Stimulated activated CD4-positive, alpha-beta T cell treated with anti-CD3 and anti-CD28 coated beads, TNF-alpha, amount 100 ng/mL, for 4 hours (primary cell): ENCODE results near the gene POLD1.
"Not testable (repeated sequence)": the region's sequence is repeated elsewhere in the genome, so short reads cannot be mapped to it uniquely, and the experiment has no call there.

Source experiments
- DNase-seq, 3 experiments: peaks; one replicate each; pipeline ENCODE4 v3.0.0-alpha.2; 2020; ENCODE audit warnings: low read depth in 3 of 3

Gene POLD1

DNA sequence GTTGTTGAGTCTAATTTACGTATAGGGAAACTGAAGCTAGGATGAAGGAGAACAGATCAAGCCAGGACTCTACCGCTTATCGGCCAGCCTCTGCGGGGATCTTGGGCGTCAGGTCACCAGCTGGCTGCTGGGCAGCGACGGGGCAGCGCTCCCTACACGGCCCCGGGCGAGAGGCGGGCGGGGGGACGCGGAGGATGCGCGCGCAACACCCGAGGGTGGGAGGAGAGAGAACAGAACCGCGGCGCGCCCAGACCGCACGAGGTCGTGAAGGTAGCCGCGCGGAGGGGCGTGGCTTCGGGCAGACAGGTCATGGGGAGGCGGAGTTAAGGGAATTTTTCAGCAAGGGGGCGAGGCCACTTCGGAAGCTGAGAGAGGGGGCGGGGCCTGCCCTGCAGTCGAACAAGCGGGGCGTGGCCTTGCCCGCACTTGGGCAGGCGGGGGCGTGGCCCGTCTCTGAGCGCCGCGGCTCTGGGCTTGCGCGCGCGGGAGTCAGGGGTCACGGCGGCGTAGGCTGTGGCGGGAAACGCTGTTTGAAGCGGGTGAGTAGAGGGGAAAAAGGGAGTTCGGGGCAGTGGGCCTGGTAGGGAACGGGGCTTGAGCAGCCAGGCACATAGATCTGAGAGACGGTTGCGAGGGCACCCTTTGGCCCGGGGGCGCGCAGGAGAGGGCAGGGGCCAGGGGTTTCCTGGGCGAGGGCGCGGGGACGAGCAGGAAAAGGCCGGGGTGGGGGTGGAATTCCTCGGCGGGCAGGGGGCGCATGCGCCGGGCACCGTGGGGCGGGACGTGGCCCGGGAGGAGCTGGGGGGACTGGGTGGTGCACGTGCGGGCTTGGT lies at the start of gene POLD1:
Gene POLD1, plus strand, starts transcription at position 496 of the 833 bp plus-strand sequence. CDS start 14,505 bp downstream, outside the sequence.
- DNase-seq = peak; percentile 98 to 99 (median 98)

DNA sequence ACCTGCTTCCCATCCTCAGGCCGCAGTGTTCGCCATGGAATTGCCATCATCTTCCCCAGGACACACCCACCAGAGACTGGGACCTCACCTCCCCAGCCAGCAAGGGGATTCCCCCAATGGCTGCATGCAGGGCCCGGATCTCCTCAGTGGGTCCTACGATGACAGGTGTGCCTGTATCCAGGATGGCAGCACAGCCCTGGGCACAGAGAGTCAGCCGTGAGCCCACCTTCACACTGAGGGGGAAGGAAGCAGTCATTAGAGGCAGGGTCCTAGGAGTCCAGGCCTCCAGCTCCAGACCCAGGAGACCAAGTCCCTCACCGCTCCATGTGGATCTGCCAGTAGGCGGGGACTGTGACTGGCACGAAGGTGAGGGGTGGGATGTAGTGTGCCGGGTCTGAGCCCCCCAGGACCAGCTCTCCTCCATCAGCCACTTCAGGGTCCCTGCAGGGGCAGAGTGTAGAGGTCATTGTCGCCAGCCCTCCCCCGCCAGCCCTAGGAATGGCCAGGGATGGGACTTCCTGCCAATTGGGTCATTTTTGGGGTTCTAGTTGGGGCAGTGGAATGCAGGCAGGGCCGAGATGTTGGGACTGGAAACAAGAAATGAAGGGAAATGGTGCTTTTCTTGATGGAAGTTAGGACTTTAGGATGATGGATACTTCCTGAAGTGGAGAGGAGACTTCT lies 49.3 kb upstream of the POLD1 start:
- DNase-seq = no peak

DNA sequence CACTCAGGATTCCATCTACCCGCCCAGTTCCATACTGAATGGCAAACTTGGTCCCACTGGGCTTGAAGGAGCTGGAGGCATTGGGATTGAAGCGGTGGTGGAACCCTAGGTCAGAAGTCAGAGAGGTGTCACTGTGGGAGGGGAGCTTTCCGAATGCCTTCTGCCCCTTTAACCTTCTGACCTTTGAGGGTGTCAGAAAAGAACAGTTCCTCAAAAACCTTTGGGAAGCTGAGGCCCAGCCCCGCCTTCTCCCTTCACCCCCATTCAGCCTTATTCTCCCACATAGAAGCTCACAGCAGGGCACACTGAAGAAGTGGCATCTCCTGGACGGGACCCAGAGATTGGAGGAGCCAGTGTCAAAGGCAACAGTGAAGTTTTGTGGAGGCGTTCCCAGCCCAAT lies 47.1 kb upstream of the POLD1 start:
- not testable (repeated sequence) for DNase-seq

DNA sequence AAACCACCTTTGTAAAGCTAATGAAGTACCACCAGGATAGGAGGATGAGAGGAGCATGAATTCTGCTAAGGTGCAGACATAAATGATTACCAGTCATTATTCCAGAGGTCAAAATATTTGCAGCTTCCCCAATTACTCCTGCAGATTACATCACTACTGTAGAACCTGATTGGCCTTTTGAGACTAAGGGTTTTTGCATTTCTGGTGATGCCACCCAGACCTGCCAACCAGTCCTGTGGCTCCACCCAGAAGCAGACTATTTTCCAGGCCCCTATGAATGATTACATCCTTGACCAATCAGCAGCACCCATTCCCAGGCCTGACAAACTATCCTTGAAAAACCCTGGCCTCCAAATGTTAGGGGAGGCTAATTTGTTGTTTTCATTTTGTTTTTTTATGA lies 43.8 kb upstream of the POLD1 start:
- DNase-seq = no peak

DNA sequence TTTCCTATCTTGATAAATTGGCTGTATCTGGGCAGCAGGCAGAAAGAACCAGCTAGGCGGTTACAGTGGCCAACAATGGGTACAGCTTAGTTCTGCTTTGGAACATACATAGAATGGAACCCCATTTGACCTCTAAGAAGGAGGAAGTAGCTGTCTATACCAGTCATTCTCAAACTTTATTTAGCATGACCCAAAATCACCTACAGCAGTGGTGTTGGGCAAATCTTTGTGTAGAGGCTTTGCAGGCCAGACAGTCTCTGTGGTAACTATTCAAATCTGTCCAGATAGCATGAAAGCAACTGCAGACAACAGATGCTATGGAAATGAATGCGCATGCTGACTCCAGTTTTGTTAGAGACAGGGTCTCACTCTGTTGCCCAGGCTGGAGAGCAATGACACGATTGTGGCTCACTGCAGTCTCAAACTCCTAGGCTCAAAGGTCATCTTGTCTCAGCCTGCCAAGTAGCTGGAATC lies 43.0 kb upstream of the POLD1 start:
- no peak for DNase-seq

DNA sequence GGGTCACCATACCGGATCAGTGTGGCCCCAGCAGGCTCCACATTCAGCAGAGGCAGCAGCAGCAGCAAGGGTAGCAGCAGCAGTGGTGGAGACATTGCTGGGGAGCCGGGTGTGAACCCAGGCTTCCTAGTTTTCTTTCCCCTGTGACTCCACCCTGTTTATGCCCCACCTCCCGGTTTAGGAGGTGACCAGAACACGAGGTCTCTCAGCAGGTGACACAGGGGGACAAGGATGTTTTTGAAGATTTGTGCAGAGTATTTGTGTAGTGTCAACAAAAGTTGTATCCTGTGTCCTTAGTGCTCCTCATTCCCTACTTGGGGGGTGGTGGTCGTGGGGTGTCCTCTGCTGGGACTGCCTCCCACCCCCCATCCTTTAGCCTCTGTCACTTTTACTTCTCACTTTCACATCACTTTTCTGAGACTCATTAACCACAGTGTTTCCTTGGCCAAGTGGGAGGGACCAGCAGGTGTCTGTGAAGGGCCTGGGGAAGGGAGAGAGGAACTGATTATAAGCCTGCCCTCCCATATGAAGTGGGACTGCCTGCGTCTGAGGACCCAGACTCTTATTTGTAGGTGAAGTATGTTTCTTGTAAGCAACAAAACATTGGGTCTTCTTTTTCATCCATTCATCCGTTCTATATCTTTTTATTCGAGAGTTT lies 39.4 kb upstream of the POLD1 start:
- no peak for DNase-seq

DNA sequence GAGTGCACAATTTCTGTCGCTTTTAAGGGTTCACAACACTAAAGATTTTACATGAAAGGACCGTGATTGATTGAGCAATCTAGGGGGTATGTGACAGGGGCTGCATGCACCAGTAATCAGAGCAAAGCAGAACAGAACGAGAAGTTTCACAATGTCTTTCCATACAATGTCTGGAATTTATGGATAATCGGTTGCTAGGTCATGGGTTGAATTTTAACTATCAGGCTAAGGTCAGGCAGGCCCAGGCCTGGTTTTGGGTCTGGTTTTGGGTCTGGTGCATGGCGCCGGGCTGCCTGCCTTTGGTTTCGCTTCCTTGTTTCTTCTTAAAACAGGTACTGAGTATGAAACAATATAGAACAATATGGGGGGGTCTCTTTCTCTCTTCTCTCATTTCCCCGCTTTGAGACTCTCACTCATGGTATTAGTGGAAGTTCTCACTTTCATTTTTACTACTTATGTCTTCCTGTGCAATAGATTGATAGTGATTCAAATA lies 37.0 kb upstream of the POLD1 start:
- DNase-seq = not testable (repeated sequence)

DNA sequence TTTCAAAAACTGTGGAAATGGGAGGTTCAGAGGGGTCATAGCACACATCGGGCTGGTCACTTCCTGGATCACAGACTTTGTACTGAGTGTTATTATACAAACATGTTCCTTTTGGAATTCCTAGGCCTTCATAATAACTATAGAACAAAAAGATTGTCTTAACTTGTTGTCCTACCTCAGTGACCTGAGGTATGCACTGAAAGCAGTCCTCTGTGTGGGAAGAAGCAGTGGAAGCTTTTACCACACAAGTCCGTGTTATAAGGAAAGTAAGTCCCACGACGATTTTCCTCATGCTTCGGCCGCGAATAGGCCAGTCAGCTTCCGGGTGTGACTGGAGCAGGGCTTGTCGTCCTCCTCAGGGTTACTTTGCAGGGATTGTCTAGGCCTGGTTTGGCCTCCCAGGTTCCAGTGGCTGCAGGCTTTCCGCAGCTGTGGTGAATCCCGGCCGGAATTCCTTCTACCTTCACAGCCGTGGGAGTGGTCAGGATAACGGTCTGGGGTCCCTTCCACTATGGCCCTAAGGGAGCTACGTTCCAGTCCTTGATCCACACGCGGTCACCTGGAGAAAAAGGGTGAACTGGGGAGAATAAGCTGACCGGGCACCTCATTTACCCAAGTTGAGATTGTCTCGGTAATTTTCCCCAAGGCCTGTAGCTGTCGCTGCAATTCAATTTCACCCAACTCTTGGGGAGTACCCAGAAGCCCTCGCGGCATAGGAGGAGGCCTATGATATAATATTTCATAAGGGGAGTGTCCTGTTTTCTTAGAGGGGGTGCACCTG lies 34.7 kb upstream of the POLD1 start:
- DNase-seq = no peak

DNA sequence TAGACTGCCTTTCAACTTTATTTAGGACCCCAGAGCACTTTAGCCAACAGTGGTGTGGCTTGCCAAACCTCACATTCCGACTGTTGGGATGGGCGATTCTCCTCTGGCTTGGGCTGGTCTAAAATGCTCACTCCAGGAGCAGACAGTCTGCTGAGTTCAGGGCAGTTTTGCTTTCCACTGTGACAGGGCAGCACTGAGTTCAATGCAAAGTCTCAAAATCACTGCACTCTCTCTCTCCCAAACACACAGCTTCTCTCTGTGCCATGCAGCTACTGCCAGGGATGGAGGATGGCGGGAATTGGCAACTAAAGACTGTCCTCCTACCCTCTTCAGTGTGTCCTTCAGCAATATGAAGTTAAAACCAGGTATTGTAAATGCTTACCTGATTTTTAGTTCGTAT lies 31.9 kb upstream of the POLD1 start:
- no peak for DNase-seq

DNA sequence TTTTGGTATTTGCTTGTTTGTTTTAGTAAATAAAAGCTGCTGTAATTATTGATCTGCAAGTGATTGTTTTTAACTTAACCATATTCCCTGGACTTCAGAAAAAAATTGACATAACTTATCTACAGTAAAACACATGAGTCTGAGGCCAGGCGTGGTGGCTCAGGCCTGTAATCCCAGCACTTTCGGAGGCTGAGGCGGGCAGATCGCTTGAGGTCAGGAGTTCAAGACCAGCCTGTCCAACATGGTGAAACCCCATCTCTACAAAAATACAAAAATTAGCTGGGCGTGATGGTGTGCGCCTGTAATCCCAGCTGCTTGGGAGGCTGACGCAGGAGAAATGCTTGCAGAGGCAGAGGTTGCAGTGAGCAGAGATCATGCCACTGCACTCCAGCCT lies 30.7 kb upstream of the POLD1 start:
- DNase-seq = not testable (repeated sequence)

DNA sequence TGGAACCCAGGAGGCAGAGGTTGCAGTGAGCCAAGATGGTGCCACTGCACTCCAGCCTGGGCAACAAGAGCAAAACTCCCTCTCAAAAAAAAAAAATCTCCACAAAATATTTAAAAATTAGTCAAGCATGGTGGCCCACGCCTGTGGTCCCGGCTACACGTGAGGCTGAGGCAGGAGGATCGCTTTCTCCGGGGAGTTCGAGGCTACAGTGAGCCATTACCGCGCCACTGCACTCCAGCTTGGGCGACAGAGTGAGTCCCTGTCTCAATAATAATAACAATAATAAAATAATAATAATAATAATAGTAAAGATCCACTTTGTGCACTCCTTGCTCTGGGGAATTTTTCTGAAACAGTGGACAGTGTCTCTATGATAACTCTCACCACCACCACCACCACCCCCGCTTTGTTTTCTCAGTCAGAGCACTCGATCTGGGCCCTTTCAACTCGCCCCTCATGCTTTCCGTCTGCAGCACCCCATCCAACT lies 27.4 kb upstream of the POLD1 start:
- no peak for DNase-seq

DNA sequence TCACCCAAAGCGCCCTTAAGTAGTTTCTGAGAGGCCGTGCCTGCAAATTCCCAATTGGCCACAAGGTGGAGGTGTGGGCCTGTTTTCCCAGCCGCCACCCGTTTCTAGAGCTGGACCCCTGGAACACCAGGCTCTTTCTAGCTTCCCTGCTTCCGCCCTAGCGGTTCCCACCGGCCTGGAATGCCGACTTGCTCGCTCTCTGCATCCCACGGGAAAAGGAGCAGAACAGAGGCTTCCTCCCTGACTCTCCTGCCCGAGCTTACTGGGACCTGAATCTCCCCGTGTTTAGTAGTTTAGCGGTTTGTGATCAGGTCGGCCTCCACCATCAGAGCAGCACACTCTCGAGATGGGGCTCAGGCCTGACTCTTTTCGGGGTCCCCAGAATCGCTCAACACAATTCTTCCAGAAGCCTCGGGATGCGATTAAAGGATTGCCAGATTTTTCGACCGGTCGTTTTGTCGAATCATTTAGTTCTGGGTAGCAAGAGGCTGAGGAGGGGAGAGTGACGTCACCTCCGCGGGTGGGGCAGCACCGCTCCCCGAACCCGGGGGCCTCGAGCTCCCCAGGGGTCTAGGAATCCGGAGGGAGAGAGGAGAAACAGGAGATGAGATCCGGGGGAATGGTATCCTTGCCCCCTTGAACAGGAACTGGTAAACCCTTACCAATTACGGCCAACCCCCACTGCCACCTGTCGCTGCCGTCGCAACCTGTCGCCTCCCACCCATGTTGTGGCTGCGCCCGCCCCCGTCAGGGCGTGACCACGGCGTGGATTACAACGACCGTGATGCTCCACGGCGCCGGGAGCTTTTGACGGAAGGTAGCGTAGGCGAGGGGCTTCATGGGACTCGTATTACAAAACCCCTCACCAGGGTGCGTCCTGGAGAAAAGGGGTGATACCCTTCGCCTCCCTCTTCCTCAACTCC lies 26.7 kb upstream of the POLD1 start:
- peak; percentile 82 to 85 (median 84) for DNase-seq

DNA sequence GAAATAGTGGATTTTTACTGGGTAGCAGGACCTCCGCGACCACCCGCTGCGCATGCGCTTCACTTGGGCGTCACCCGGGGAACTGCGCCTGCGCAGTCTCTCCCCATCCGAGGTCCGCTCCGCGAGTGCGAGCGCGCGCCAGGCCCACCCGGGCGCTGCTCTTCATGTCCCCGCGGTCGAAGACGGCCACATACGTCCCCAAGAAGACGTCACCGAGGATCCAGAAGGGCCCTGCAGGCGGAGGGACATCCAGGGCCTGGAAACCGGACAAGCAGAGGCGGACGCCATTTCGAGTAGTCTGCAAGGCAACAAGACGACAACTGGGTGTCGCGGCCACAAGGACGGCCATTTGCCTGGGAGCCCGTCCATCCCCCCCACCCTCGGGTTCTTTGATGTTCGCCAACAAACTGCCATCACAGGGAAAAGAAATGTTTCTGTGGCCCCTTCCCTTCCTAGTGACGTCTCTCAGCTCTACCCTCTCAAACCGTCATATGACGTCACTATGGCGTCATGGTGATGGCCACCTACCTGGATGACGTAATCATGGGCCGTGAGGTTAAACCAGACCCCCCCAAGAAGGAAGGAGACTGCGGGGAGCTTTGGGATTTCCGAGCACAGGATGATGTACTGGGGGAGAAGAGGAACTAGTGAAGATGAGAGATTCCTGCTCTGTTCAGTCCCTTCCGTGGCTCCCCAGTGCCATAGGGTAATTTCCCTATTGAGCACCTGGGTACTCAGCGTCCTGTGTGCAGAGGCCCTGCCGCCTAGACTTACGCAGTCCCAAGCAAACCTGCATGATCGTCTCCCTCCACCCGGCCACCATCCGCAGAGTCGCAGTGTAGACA lies 25.4 kb upstream of the POLD1 start:
- peak; percentile 59 to 67 (median 65) for DNase-seq

DNA sequence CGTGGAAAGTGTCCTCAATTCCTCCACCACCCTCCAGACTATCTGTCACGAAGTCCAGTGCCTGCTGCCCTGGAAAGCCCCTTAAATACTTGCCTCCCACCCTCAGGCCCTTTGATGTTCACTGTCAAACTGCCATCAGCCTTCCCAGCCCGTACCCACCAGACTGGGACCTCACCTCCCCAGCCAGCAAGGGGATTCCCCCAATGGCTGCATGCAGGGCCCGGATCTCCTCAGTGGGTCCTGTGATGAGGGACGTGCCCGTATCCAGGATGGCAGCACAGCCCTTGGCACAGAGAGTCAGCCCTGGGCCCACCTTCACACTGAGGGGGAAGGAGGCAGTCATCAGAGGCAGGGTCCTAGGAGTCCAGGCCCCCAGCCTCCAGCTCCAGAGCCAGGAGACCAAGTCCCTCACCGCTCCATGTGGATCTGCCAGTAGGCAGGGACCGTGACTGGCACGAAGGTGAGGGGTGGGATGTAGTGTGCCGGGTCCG lies 24.8 kb upstream of the POLD1 start:
- DNase-seq = no peak

DNA sequence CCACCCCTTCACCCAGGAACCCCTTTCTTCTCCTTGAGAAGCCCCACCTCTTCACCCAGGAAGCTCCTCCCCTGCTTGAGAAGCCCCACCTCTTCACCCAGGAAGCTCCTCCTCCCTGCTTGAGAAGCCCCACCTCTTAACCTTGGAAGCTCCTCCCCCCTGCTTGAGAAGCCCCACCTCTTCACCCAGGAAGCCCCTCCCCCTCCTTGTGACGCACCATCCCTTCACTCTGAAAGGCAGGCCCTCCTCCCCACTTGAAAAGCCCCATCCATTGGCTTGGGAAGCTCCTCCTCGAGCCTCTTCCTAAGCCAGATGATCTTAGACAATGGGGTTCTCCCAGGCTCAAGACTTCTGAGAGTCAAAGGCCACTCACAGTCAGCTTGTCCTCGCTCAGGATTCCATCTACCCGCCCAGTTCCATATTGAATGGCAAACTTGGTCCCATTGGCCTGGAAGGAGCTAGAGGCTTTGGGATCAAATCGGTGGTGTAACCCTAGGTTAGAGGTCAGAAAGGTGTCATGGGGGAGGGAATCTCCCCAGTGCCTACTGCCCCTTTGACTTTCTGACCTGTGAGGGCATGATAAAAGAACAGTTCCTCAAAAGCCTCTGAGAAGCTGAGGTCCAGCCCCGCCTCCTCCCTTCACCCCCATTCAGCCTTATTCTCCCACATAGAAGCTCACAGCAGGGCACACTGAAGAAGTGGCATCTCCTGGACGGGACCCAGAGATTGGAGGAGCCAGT lies 22.7 kb upstream of the POLD1 start:
- DNase-seq = no peak

DNA sequence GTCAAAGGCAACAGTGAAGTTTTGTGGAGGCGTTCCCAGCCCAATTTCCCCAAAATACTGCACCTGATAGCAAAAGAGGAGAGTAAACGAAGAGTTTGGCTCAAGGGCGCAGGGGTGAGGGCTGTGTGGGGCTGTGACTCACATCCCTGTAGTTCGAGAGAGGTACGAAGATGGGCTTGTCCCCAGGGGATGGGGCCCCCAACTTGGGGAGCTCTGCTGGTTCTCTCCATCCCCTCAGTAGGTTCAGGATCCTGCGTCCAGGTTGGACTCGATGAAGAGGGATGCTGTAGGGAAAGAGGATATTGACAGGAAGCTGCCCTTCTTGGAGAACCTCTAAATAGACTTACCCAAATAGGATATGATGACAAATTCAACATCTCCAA lies 22.1 kb upstream of the POLD1 start:
- DNase-seq = no peak

DNA sequence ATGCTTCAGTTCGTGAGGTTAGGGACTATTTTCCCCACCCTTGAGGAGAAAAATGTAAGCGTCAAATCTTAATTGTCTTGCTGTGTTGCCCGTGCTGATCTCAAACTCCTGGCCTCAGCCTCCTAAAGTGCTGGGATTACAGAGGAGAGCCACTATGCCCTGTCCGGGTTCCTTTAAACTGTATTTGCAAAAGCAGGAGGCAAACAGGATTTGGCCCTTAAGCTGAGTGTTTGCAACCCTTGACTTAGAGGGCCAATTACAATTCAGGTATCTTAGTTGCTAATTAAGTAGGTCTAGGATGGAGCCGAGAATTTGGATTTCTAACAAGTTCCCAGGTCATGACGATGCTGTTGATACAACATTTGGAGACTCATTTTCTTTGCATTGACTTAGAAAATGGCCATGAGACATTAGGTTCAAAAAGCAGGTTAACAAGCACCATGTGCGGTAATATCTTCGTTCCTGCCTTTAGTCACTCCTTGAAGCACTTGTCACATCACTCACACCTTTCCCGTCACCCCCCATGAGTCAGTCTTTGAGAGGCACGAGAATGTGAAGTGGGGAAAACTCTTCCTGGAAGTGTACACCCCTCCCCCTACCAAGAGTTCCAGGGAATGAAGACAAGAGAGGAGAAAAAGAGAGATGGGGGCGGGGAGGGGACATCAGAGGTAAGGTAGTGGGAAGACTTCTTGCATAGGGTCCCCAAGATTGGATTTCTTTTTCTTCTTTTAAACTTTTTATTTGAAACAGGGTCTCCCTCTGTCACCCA lies 21.3 kb upstream of the POLD1 start:
- no peak for DNase-seq
